GM12801 (cell line): Measurements from ENCODE around the gene ST6GALNAC2.

Source experiments
- CTCF ChIP-seq: IDR thresholded peaks from one replicate; pipeline ENCODE4 v1.5.1; 2011; ENCODE audit warnings: control low read depth; ENCODE audit not compliant: insufficient read length; ENCODE audit errors: extremely low read depth

The ST6GALNAC2 gene

GRCh38 chr17:76558198-76559095 lies 27.2 kb downstream of the ST6GALNAC2 start:
- no peak for TF ChIP-seq CTCF

GRCh38 chr17:76557368-76558197 lies 28.1 kb downstream of the ST6GALNAC2 start:
- TF ChIP-seq CTCF: no peak

- no peak for TF ChIP-seq CTCF
These were observed 28.8 kb downstream of the ST6GALNAC2 start for GRCh38 chr17:76556765-76557367.

- no peak for TF ChIP-seq CTCF
These were observed 31.5 kb downstream of the ST6GALNAC2 start for GRCh38 chr17:76554131-76554530.

- no peak for TF ChIP-seq CTCF
These were observed 32.3 kb downstream of the ST6GALNAC2 start for GRCh38 chr17:76553178-76553908.

- TF ChIP-seq CTCF: no peak
These were observed 34.0 kb downstream of the ST6GALNAC2 start for GRCh38 chr17:76551685-76552084.
